ENCODE measurements around the gene MAML2. TPM values are rescaled to one million over a fixed set of nuclear protein-coding genes. Genes with fewer than 3 reads are reported as not detected.

MAML2 gene
- polyA plus RNA-seq, 3 donors: 0.57 to 7.6 (median 1.2) TPM

- H3K27me3 ChIP-seq (ENCODE audit: control insufficient read depth in 2 of 2, insufficient read depth in 2 of 2, low read length in 2 of 2): no peaks in the 10 kb centered on the region
- no peak overlapping the region for H3K4me3 Mint-ChIP-seq
- peaks cover 17% of the 10 kb centered on the region for H3K4me1 Mint-ChIP-seq
- H3K9me3 ChIP-seq (replicated peaks in 1 of 2; ENCODE audit: control insufficient read depth in 1 of 2, insufficient read depth in 1 of 2, low read length in 2 of 2): no peaks in the 10 kb centered on the region
- H3K27ac Mint-ChIP-seq: peak overlapping the region in 1 of 7 donors; percentile 7
- peaks cover 6 to 8% of the 10 kb centered on the region in 2 donors for H3K4me1 ChIP-seq (ENCODE audit: control insufficient read depth in 1 of 2, insufficient read depth in 2 of 2, low read length in 2 of 2)
- no peak overlapping the region for H3K27ac ChIP-seq (ENCODE audit: low read depth in 1 of 2, low read length in 2 of 2)
- no peak overlapping the region for H3K4me2 ChIP-seq (replicated peaks; ENCODE audit: extremely low read depth, low read length, poor library complexity, severe bottlenecking)
- DNase-seq: no peak
- peaks cover 6 to 10% of the 10 kb centered on the region in 2 donors for H3K36me3 Mint-ChIP-seq
- no peaks in the 10 kb centered on the region for H3K36me3 ChIP-seq (replicated peaks in 1 of 2; ENCODE audit: control insufficient read depth in 1 of 2, insufficient read depth in 2 of 2, low read length in 2 of 2)
- no peaks in the 10 kb centered on the region for H3K79me2 ChIP-seq (ENCODE audit: insufficient read depth, low read length)
- TF ChIP-seq CTCF (IDR thresholded peaks at IDR 0.05): no peak
- H4K20me1 ChIP-seq (ENCODE audit: insufficient read depth, low read length): peaks cover 9% of the 10 kb centered on the region
- H3K9ac ChIP-seq (ENCODE audit: insufficient read depth, low read length, poor library complexity, severe bottlenecking): no peak overlapping the region
- H3K27me3 Mint-ChIP-seq (ENCODE audit: low read depth in 3 of 3): peaks cover 0 to 2% (median 0%) of the 10 kb centered on the region in 3 donors
- WGBS (ENCODE audit: insufficient coverage): no CpG with 5 or more reads among the region's 3 CpGs
- no peak overlapping the region for H2AFZ ChIP-seq (ENCODE audit: insufficient read depth, low read depth, low read length, poor library complexity, severe bottlenecking)
- no peak overlapping the region for H3K4me3 ChIP-seq (replicated peaks in 1 of 3; ENCODE audit: low read depth in 2 of 3, low read length in 3 of 3)
- no peaks in the 10 kb centered on the region for H3K9me3 Mint-ChIP-seq
- intact Hi-C loops (cut with micrococcal nuclease): no loop called here
Observed at GRCh38 chr11:96294289-96294688, 48.7 kb downstream of the MAML2 start.

GRCh38 chr11:96293598-96294021 lies 49.4 kb downstream of the MAML2 start:
- Histone ChIP-seq H3K9ac (ENCODE audit: insufficient read depth, low read length, poor library complexity, severe bottlenecking) (no peak overlapping the region), H3K79me2 (ENCODE audit: insufficient read depth, low read length) (no peaks in the 10 kb centered on the region)
- peak overlapping the region in 3 of 7 donors; percentile 11 to 40 (median 13) for H3K27ac Mint-ChIP-seq

More at GRCh38 chr11:96293598-96294021, 49.4 kb downstream of the MAML2 start:
- Histone ChIP-seq H3K4me3 (replicated peaks in 1 of 3; ENCODE audit: low read depth in 2 of 3, low read length in 3 of 3) (no peak overlapping the region), H3K4me1 (ENCODE audit: control insufficient read depth in 1 of 2, insufficient read depth in 2 of 2, low read length in 2 of 2) (peaks cover 6 to 7% of the 10 kb centered on the region in 2 donors), H3K27me3 (ENCODE audit: control insufficient read depth in 2 of 2, insufficient read depth in 2 of 2, low read length in 2 of 2) (no peaks in the 10 kb centered on the region), H3K9me3 (replicated peaks in 1 of 2; ENCODE audit: control insufficient read depth in 1 of 2, insufficient read depth in 1 of 2, low read length in 2 of 2) (no peaks in the 10 kb centered on the region), H3K27ac (ENCODE audit: low read depth in 1 of 2, low read length in 2 of 2) (no peak overlapping the region), H4K20me1 (ENCODE audit: insufficient read depth, low read length) (peaks cover 11% of the 10 kb centered on the region), H3K36me3 (replicated peaks in 1 of 2; ENCODE audit: control insufficient read depth in 1 of 2, insufficient read depth in 2 of 2, low read length in 2 of 2) (no peaks in the 10 kb centered on the region), H2AFZ (ENCODE audit: insufficient read depth, low read depth, low read length, poor library complexity, severe bottlenecking) (no peak overlapping the region), H3K4me2 (replicated peaks; ENCODE audit: extremely low read depth, low read length, poor library complexity, severe bottlenecking) (no peak overlapping the region)
- peak in 2 of 3 donors; percentile 37 to 45 for DNase-seq
- H3K4me3 Mint-ChIP-seq: no peak overlapping the region
- no peaks in the 10 kb centered on the region for H3K9me3 Mint-ChIP-seq
- 0% methylated on average over 1 of the region's 3 CpGs for WGBS (ENCODE audit: insufficient coverage)
- peaks cover 3 to 10% of the 10 kb centered on the region in 2 donors for H3K36me3 Mint-ChIP-seq
- intact Hi-C loops (cut with micrococcal nuclease): no loop called here
- peaks cover 13% of the 10 kb centered on the region for H3K4me1 Mint-ChIP-seq
- no peak for TF ChIP-seq CTCF (IDR thresholded peaks at IDR 0.05)
- H3K27me3 Mint-ChIP-seq (ENCODE audit: low read depth in 3 of 3): peaks cover 0 to 2% (median 0%) of the 10 kb centered on the region in 3 donors
